OCI-LY3 (cell line): ENCODE measurements around the gene DOCK1.

ENCODE experiments used
- H2AFZ ChIP-seq: fragments of 200-600, 300-600 bp; shearing (Covaris generic); 2 replicates; pipeline ENCODE4 v1.6.0; 2014; ENCODE audit warnings: antibody characterized with exemption, low read depth, low read length
- H3K27ac ChIP-seq: fragments of 200-600, 300-600 bp; sonication (generic); 2 replicates; pipeline ENCODE4 v1.5.1; 2014; ENCODE audit warnings: mild to moderate bottlenecking, low read length, moderate library complexity, mixed read lengths
- H3K27me3 ChIP-seq: fragments of 200-600, 300-600 bp; sonication (generic); 2 replicates; pipeline ENCODE4 v1.6.1; 2014; ENCODE audit warnings: low read depth, low read length, mixed read lengths
- H3K36me3 ChIP-seq: fragments of 200-600, 300-600 bp; sonication (generic); replicated peaks from 2 replicates; pipeline ENCODE3; 2014; ENCODE audit warnings: low read depth, low read length, mixed read lengths
- H3K4me1 ChIP-seq: fragments of 300-600, 200-600 bp; sonication (generic); 2 replicates; pipeline ENCODE4 v1.6.1; 2014; ENCODE audit warnings: low read length, mixed read lengths
- H3K4me2 ChIP-seq: fragments of 200-600, 300-600 bp; sonication (generic); 2 replicates; pipeline ENCODE4 v1.6.1; 2014; ENCODE audit warnings: low read length, mixed read lengths
- H3K4me3 ChIP-seq: fragments of 300-600, 200-600 bp; sonication (generic); 2 replicates; pipeline ENCODE4 v1.5.1; 2014; ENCODE audit warnings: antibody characterized with exemption, mild to moderate bottlenecking, low read length, moderate library complexity
- H3K79me2 ChIP-seq: fragments of 300-600, 200-600 bp; shearing (Covaris generic); 2 replicates; pipeline ENCODE4 v1.6.1; 2014; ENCODE audit warnings: mild to moderate bottlenecking, low read length, mixed read lengths
- H3K9ac ChIP-seq: fragments of 300-600, 200-600 bp; shearing (Covaris generic); 2 replicates; pipeline ENCODE4 v1.6.0; 2014; ENCODE audit warnings: mild to moderate bottlenecking, low read length, moderate library complexity
- H3K9me3 ChIP-seq: fragments of 200-600, 300-600 bp; shearing (Covaris generic); 2 replicates; pipeline ENCODE4 v1.6.1; 2014; ENCODE audit warnings: low read length, mixed read lengths; ENCODE audit not compliant: insufficient read depth
- H4K20me1 ChIP-seq: fragments of 200-600, 300-600 bp; sonication (generic); 2 replicates; pipeline ENCODE4 v1.6.1; 2016; ENCODE audit warnings: low read length, mixed read lengths; ENCODE audit not compliant: insufficient read depth
- CTCF ChIP-seq: fragments of 200-600, 300-600 bp; sonication (generic); IDR thresholded peaks from 2 replicates; pipeline ENCODE4 v1.5.1; 2014; ENCODE audit warnings: antibody characterized with exemption, low read length, low read depth
- EZH2phosphoT487 ChIP-seq: fragments of 200-600 bp; shearing (Covaris generic); IDR thresholded peaks from 2 replicates; pipeline ENCODE4 v1.6.1; 2018; ENCODE audit warnings: antibody characterized with exemption, mixed run types, low read depth

The DOCK1 gene

GRCh38 chr10:127265288-127265687 lies 360.1 kb downstream of the DOCK1 start:
- TF ChIP-seq CTCF (no peak), EZH2phosphoT487 (no peak)
- no peaks in the 10 kb centered on the region for H3K9me3 ChIP-seq

DNA sequence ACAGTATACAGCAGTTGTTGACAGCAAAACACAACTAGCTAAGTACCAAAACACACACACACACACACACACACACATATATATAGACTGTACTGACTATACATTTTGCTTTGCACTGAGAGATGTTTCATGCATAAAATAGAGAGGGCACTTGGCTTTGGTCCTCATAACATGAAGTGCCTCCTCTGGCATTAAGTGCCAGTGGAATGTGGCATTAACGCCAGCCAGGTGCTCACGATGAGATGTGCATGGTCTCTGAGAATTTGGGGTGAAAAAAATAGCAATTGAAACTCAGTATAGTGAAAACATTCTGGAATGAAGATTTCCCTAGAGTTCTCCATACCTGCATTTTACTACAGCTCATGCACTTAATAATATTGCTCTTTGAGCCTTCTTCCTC lies 361.2 kb downstream of the DOCK1 start:
- Histone ChIP-seq H3K9me3 (no peaks in the 10 kb centered on the region), H4K20me1 (no peaks in the 10 kb centered on the region), H2AFZ (no peak overlapping the region), H3K27ac (no peak overlapping the region), H3K4me3 (no peak overlapping the region), H3K36me3 (no peaks in the 10 kb centered on the region), H3K4me2 (no peak overlapping the region), H3K79me2 (no peaks in the 10 kb centered on the region), H3K9ac (no peak overlapping the region), H3K27me3 (no peaks in the 10 kb centered on the region), H3K4me1 (no peaks in the 10 kb centered on the region)
- TF ChIP-seq CTCF (no peak), EZH2phosphoT487 (no peak)

More at GRCh38 chr10:127265288-127265687, 360.1 kb downstream of the DOCK1 start:
- Histone ChIP-seq H3K36me3 (no peaks in the 10 kb centered on the region), H3K4me1 (no peaks in the 10 kb centered on the region), H2AFZ (no peak overlapping the region), H3K79me2 (no peaks in the 10 kb centered on the region), H3K27ac (no peak overlapping the region), H3K4me2 (no peak overlapping the region), H3K4me3 (no peak overlapping the region), H3K27me3 (no peaks in the 10 kb centered on the region), H4K20me1 (no peaks in the 10 kb centered on the region), H3K9ac (no peak overlapping the region)

DNA sequence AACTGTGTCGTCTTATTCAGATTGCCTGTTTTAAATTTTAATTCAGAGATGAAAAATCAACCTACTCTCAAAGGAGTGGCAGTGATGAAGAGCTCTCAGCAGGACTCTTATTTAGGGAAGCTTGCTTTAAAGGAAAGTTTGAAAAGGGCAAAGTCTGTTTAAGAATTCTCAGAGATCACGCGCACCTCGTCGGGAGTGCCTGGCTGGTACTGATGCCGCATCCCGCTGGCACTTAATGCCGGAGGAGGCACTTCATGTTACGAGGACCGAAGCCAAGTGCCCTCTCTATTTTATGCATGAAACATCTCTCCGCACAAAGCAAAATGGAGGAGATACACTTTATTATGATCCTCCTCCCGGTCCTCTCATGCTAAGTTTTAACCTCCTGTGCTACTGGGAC lies 362.2 kb downstream of the DOCK1 start:
- H3K4me3 ChIP-seq: no peak overlapping the region
- H3K79me2 ChIP-seq: no peaks in the 10 kb centered on the region
- H3K4me1 ChIP-seq: no peaks in the 10 kb centered on the region
- H3K27ac ChIP-seq: no peak overlapping the region
- H2AFZ ChIP-seq: no peak overlapping the region
- H4K20me1 ChIP-seq: no peaks in the 10 kb centered on the region
- H3K9me3 ChIP-seq: no peaks in the 10 kb centered on the region
- H3K27me3 ChIP-seq: no peaks in the 10 kb centered on the region
- H3K4me2 ChIP-seq: no peak overlapping the region
- no peaks in the 10 kb centered on the region for H3K36me3 ChIP-seq
- no peak overlapping the region for H3K9ac ChIP-seq
- TF ChIP-seq CTCF (no peak), EZH2phosphoT487 (no peak)

GRCh38 chr10:127272076-127272475 lies 366.8 kb downstream of the DOCK1 start:
- H3K79me2 ChIP-seq: no peaks in the 10 kb centered on the region
- no peak overlapping the region for H2AFZ ChIP-seq
- TF ChIP-seq EZH2phosphoT487: no peak
- no peak overlapping the region for H3K27ac ChIP-seq
- no peaks in the 10 kb centered on the region for H3K4me1 ChIP-seq
- H3K9ac ChIP-seq: no peak overlapping the region
- H3K4me2 ChIP-seq: no peak overlapping the region
- H4K20me1 ChIP-seq: no peaks in the 10 kb centered on the region
- H3K36me3 ChIP-seq: no peaks in the 10 kb centered on the region
- no peaks in the 10 kb centered on the region for H3K9me3 ChIP-seq
- H3K27me3 ChIP-seq: no peaks in the 10 kb centered on the region
- H3K4me3 ChIP-seq: no peak overlapping the region

DNA sequence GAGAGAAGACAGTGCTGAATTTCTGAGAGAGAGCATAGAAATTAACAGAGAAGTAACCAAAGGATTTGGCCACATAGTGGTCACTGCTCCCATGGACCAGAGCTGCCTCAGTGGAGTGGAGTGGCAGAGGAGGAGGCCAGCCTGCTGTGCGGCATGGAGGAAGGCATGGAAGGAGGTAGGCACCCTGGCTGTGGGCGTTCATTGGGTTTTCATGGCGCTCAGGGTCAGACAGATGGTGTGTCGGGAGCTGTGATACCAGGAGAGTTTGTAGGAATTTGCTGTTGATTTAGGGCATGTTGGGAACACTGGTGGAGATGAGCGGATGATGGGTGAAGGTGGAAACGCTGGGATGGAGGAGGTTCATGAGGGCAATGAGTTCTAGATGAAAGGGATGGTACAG lies 370.0 kb downstream of the DOCK1 start:
- Histone ChIP-seq H3K9me3 (no peaks in the 10 kb centered on the region), H3K27ac (no peak overlapping the region), H2AFZ (no peak overlapping the region), H3K4me1 (no peaks in the 10 kb centered on the region), H3K36me3 (no peaks in the 10 kb centered on the region), H3K79me2 (no peaks in the 10 kb centered on the region), H3K27me3 (no peaks in the 10 kb centered on the region), H3K9ac (no peak overlapping the region), H3K4me2 (no peak overlapping the region), H3K4me3 (no peak overlapping the region), H4K20me1 (no peaks in the 10 kb centered on the region)
- TF ChIP-seq CTCF (no peak), EZH2phosphoT487 (no peak)
